GM21367 (cell line): ENCODE results near the gene KRTAP15-1.
A peak's percentile ranks its signal among the peaks of the same experiment; 100 is the strongest.

ENCODE experiments used
- ATAC-seq: cut with Tn5 transposase; IDR thresholded peaks from one replicate; pipeline ENCODE4 v1.9.1; 2021; ENCODE audit not compliant: unreplicated experiment

Gene KRTAP15-1, protein sequence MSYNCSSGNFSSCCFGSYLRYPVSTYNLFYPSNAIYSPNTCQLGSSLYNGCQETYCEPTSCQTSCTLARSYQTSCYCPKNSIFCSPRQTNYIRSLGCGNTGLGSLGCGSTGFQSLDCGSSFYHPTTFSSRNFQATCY

DNA sequence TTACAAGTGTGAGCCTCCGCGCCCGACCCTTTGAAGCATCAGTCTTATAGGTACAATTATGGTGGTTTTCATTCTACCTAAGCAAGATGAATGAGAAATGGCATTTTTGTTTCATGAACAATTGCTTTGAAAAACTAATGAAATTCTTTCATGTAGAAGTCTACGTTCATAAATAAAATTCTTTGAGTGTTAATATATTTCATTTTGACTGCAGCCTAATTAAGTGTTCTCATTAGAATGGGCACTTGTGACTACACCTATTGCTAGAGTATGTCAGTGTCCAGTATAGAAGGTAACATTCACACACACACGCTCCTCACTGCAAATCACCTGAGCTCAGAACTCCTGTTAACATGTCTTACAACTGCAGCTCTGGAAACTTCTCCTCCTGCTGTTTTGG, at the start of gene KRTAP15-1:
KRTAP15-1 (plus strand) TSS at position 301 of the 400 bp plus-strand sequence; CDS start at position 354, 53 bp downstream.
- no peak for ATAC-seq

DNA sequence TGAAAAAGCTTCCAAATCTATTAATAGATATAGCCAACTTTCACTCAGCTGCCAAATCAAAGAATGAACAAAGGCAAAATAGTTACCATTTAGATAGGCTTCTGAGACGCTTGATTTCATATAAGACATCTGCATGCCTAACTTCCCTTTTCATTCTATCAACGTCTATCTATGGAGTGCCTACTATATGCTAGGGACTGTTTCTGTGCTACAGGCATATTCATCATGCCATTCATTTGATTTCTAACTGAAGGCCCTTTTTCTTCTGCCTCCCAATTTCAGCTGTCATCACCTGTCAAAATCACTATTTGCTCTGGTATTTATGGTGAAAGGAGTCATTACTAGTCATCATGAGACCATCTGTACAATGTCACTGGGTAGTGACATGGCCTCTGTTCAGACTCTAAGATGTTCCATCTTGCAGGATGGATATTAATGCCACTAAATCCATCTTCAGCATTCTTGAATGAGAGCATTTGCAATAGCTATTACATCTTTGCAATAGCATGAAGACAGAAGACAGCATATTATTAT, 48.5 kb upstream of the KRTAP15-1 start:
- ATAC-seq: no peak

DNA sequence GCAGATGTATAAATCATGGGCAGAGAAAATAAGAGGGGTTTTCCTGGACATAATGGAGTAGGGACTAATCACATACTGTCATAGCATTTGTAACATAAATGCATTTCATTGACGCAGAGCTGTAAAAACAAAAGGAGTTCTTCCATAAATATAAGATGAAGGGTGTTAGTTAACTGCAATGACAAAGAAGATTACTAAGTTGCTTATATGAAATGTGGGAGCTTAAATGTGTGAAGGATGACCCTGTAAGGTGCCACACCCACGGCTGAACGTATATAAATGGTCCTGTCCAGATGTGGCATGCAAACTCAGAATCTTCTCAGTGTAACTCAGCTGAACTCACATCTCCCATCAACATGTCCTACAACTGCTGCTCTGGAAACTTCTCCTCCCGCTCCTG, 44.3 kb upstream of the KRTAP15-1 start, which contains the start of gene KRTAP13-1:
KRTAP13-1 (plus strand) TSS at position 301 of the 400 bp plus-strand sequence; CDS start at position 357, 56 bp downstream.
- ATAC-seq: no peak

DNA sequence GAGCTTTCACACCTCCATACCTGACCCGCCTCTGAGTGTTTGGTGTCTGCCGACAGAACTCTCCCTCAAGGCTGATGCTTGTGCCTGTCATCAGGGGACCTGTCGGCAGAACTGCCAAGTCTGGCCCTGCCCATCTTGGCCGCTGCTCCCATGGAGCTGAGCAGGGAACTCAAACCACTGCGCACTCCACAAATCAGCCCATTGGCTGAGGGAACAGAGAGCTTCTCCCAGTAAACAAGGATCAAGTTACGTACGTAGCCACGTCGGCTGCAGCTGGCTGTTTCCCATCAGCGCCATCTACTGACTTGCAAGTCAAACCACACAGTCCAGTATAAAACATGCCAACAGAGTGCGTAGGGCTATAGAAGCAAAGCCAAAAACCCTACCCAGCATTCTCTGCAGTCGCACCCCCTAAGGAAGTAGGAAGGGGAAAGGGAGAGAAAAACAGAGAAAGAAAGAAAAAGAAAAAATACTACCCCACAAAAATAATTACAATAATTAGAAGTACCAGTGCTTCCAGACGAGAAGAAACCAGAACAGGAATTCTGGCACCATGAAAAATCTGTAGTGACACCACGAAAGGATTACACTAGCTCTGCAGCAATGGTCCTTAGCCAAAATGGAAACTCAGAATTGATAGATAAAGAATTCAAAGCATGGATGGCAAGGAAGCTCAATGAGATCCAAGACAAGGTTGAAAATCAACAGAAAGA, 31.1 kb upstream of the KRTAP15-1 start:
- ATAC-seq: peak; percentile 71

DNA sequence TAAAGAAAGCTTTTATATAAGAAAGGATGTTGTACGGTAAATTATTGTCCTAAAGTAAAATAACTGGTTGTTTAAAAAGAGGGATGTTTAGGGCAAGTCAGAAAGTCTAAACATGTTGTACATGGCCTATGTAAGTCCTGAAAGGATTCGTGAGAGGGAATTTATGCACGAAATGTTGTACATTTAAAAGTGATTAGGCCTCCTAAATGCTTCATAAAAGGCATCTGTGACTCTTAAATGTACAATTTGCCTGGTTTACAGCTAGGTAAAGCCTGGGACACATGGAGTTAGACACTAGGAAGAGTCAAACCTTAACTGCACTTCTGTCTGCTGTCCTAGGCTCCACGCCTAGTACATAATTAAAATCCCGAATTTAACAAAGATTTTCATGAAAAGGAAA, 24.1 kb upstream of the KRTAP15-1 start:
- no peak for ATAC-seq

DNA sequence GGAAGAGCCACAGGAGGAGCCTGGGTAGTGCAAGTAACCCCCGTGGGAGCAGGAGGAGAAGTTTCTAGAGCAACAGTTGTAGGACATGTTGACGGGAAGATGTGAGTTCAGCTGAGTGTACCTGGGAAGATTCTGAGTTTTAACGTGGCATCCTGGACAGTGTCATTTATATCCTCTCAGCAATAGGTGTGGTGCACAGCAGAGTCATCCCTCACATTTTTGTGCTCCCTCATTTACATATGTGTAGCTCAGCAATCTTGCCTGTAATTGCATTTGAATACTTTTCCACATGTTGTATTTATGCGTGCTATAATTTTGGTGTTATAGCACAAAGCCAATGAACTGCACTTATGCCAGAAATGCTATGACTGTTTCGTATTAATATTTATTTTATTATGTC, 14.2 kb upstream of the KRTAP15-1 start, which contains the start of gene KRTAP13-3:
KRTAP13-3 (minus strand) TSS at position 101 of the 400 bp plus-strand sequence; CDS start at position 87, 14 bp downstream.
- no peak for ATAC-seq

DNA sequence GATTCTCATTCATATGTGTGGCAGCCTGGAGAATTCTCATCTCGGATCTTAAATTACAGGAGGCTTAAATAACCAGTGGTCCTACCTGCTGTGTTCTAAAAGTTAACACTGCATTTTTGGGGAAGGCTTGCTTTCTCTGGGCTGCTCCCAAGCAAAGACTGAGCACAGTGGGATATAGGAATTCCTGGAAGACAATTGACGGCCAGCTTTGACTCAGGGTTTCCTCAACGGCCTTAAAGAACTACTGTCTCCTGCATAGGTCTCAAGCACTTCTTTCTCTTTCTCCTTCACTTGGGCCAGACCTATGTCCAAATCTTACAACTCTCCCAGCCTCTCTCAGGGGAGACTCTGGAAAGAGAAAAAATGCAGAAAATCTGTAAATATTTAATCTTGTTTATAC, 13.3 kb upstream of the KRTAP15-1 start:
- no peak for ATAC-seq

DNA sequence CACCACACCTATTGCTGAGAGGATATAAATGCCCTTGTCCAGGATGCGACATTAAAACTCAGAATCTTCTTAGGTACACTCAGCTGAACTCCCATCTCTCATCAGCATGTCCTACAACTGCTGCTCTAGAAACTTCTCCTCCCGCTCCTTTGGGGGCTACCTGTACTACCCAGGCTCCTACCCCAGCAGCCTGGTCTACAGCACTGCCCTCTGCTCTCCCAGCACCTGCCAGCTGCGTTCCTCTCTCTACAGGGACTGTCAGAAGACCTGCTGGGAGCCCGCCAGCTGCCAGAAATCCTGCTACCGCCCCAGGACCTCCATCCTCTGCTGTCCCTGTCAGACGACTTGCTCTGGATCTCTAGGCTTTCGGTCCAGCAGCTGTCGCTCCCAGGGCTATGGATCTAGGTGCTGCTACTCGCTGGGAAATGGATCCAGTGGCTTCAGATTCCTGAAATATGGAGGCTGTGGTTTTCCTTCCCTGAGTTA, 9.9 kb upstream of the KRTAP15-1 start, which contains the start of gene KRTAP13-4:
KRTAP13-4 (plus strand) TSS at position 51 of the 486 bp plus-strand sequence; CDS start at position 107, 56 bp downstream.
- ATAC-seq: no peak

DNA sequence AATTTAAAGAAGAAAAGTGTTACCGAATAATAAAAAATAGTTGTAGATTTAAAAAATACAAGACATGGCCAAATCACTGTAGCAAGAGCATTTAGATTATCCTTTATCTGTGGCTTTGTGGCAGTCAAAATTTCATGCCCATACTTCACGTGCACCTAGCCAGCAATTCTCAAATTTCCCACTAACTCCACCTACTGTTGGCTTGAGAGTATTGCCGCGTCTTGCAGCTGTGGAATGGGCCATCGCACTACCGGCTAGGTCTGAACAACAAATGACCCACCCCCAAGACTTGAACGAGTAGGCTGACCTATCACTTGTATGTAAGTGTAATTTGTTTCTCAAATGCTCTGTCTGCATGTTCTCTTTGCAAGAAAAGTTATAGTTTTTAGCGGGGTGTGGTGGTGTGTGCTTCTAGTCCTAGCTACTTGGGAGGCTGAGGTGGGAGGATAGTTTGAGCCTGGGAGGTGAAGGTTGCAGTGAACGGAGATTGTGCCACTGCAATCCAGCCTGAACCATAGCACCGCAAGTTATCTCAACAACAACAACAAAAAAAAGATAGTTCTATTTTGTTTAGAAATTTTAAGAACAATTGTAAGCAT, 5.9 kb upstream of the KRTAP15-1 start:
- ATAC-seq: peak; percentile 77

DNA sequence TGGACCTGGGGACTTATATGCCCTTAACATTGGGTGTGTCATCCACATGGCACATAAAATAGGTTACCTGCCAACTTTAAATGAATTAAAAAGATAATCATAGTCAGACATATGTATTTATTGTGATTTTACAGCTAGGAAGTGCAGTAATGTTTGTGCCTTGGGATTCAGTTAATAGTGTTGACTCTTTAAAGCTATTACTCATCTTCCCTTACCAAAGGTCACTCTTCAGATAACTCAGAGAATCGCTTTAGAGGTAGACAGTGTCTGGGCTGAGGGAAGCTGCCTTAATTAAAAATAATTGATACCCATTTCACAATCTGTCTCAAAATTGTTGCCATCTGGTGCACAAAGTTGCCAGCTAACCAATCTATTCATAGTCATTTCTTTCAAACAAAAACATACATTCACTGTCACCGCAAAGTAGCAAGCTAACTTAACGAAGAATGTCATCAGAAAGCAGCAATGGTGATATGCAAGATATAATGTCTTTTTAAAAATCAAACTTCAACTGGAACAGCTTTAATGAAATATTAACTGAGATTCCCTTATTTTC, 3.0 kb upstream of the KRTAP15-1 start:
- no peak for ATAC-seq

DNA sequence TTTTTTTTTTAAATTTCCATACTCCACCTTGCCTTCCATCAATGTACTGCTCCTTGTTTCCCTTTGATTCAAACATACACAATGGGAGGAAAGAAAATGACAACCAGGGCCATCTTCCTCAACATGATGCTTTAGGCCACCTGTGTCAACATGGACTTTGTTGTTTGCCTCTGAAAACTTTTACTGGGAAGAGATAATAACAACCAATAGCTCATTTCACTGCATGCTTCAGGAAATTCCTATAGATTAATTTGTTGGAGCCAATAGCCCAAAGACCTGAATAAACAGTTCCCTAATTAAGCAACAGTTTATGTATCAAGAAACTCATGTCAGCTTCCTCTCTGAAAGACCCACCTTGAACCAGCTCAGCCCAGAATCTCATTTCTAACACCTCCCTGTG, 3.2 kb downstream of the KRTAP15-1 start:
- ATAC-seq: no peak

DNA sequence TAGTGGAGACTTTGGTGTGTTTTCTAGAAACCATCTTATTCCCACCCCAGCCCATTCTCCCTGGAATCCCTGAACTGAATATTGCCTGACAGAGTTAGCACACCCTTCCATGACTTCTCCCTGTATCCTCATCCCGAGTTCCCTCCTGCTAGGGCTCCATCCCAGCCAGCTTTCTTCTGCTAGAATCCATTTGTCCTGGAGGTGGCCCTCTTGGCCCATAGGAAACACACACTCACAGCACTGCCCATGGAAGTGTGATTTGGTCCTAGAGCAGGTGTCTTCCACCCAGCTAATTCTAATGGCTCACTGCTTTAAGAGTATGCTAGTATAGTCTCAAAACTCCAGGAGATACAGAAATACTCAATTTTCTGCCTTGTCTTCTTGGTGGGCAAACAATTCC, 4.1 kb downstream of the KRTAP15-1 start:
- ATAC-seq: no peak

DNA sequence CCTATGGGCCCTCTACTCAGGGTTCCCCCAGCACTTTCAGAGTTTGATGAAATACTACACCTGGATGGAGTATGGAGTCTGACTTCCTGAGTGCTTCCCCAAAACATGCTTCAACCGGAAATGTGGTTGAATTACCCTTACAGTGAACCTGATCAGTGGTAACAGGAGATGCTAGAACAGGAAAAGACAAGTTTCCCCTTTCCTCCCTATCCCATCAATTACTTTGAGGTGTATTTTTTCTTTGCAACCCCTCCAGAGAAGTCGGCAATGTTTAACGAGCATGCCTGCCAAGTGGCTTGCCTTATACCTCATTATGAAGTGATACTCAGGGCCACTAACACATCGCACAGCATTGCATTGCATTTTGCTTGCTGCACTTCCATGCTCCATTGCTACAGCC, 7.0 kb downstream of the KRTAP15-1 start:
- no peak for ATAC-seq

DNA sequence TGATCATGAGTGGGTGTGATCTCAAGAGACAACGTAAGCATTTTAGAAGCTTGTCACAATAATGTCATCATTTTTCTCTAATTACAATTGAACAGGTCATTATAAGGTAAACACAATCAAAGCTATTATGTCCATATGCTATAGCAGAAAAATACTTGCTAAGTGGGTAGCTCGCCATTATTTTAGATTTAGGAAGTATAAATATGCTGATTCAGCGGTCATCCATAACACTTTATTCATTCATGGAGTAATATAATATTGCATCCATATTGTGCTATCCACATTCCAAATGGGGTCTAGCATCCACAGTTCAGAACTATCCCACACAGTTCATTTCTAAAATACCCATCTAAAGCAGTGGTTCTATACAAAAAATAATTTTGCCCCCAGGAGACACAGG, 8.4 kb downstream of the KRTAP15-1 start:
- no peak for ATAC-seq

DNA sequence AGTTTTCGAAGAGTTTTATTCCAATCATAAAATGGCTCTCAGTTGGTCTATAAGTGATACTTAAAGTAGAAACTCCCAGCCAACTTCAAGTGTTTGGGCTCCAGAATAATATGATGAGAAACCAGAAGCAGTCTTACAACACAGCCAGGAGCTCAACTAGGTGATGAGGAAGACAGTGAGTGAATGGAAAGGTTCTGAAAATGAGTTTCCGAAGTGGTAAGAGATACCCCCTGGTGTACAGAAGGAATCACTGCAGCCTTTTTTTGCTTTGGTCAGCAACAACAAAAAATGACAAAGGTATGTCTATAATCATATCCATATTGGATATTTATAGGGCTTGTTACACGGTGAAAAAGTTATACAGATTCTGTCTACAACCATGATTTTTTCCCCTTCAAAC, 23.6 kb downstream of the KRTAP15-1 start:
- no peak for ATAC-seq

DNA sequence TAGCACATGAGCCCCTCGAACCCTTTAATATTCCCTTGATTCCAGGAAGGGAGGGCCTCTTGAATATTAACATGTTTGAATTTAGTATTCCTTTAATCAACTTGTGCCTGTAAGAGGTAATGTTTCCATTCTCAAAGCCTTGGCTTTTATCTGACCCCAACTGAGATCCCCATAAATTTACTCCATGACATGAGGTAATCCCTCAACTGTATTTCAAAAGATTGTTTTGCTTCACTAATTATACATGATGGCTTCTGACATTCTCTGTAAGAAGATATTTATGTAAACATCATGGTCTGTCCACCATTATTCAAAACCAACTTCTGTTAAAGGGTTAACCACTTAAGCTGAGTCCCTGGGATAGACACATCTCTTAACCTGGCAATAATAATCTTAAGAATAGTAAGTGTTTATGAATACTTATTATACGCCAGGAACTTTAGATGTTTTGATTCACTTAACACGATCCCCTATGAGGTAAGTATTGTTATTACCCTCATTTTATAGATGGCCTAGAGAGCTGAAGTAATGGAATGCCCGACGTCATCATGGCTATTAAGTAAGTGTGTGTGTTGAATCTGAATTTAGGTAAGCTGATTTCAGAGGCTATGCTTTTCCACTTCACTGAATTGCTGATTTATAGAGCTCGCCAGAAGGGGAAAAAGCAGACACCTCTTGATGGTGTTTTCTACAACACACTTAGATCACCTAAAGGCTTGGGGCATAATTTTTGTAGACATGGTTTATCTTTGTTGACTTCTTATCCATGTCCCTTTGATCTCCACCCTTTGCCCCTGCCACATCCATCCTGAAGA, 29.0 kb downstream of the KRTAP15-1 start:
- no peak for ATAC-seq

DNA sequence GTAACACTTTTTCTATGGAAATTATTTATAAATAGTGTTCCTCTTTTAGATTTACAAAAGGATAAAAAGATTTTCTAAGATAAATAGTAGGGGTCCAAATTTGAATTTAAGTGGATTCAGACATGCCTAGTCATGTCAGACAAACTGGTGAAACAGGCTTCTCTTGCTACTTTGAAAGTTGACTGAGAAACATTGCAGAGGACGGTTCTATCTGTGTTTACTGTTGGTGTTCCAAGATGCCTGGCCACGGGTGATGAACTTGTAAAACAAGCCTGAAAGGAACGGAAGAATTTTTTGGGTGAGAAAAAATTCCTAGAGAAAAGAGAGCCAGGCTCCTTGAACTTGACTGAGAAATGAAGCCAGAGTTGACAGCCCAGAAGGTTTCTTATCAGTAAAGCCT, 37.9 kb downstream of the KRTAP15-1 start:
- no peak for ATAC-seq

DNA sequence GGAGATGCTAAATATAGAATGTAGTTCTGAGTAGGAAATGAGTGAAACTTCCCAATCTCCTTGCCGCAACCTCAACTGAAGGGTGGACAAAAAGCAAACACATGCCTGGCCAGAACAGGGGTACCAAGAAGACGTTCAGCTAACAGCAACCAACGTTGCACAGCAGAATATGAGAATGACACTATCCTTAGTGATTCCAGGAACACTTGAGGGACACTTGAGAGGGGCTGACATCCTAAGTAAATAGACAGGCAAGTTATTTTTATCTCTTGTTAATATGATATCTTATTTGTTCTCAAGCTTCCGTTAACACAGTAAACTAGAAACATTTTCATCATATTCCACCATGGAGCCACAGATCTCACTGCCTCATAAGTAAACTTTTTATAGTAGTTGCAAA, 39.2 kb downstream of the KRTAP15-1 start:
- ATAC-seq: no peak

DNA sequence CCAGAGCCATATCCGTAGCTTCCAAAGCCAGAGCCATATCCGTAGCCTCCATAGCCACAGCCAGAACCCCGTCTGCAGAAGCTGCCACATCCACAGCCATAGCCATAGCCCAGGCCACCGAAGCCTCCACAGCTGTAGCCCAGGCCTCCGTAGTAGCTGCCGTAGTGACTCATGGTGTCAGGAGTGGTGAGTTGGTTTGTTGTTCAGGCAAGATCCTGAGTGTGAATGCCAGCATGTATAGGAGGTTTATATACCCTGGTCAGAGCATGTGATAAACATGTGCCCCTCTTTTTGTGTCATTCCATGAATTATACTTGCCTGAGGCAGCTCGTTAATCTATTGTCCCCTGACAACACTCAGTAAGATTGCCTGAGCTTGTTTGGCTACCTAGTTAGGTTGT, 40.1 kb downstream of the KRTAP15-1 start, which contains the start of gene KRTAP19-1:
KRTAP19-1 (minus strand) TSS at position 223 of the 400 bp plus-strand sequence; CDS start at position 173, 50 bp downstream.
- no peak for ATAC-seq

DNA sequence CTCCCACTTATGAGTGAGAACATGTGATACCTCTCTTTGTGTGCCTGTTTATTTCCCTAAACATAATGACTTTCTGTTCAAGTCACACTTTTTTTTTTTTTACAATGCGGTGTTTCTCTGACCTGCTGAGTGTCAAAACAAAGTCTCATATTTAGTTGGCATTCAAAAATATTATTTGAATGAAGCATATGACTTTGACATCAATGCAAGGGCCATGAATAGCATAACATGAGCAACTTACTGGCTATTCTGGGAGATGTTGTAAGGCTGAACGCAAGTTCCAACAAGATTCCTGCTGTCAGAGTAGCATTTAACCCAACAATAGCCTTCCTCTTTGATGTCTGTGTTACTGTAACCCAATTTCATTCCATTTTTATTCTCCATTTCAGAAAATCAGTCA, 42.1 kb downstream of the KRTAP15-1 start:
- no peak for ATAC-seq
